IMR-90 (cell line): ENCODE measurements around the gene BICD1. TPM values are rescaled to one million over a fixed set of nuclear protein-coding genes. Genes with fewer than 3 reads are reported as not detected.
"Not testable (repeated sequence)": the region's sequence is repeated elsewhere in the genome, so short reads cannot be mapped to it uniquely, and the experiment has no call there.

Experiments
- ATAC-seq: fragments of 200-7000 bp; cut with Tn5 transposase; 2 replicates; pipeline ENCODE4 v1.9.1; 2020; ENCODE audit warnings: low read depth, mild to moderate bottlenecking, moderate library complexity
- BruUV-seq: library from RNA; stranded (reverse); fragments of 400-500 nt; replicated peaks from 2 replicates; lab custom pipeline; 2021; lab: Mats Ljungman, UMichigan
- CTCF ChIA-PET: fragments of 300-600 bp; formaldehyde crosslinking; extraction: SDS; loops from one replicate; lab custom pipeline; 2021; ENCODE audit warnings: antibody characterized with exemption; lab: Yijun Ruan, JAX
- POLR2A ChIA-PET: fragments of 300-600 bp; sonication (Branson Sonifier 250); formaldehyde crosslinking; loops from one replicate; lab custom pipeline; 2022; ENCODE audit warnings: antibody characterized with exemption; ENCODE audit not compliant: unreplicated experiment; lab: Charles Lee
- DNase-seq: peaks from one replicate; pipeline ENCODE4 v3.0.0; 2013
- H2AFZ ChIP-seq: replicated peaks from 2 replicates; pipeline ENCODE3; 2013; ENCODE audit warnings: low read length, mild to moderate bottlenecking; ENCODE audit not compliant: poor library complexity
- H2AK5ac ChIP-seq: 2 replicates; pipeline ENCODE4 v1.6.1; 2013; ENCODE audit warnings: low read depth, low read length, inconsistent platforms
- H2AK9ac ChIP-seq: replicated peaks from 2 replicates; pipeline ENCODE3; 2013; ENCODE audit warnings: mild to moderate bottlenecking, low read depth, low read length, moderate library complexity; ENCODE audit not compliant: poor library complexity
- H2BK120ac ChIP-seq: 2 replicates; pipeline ENCODE4 v1.6.1; 2013; ENCODE audit warnings: low read depth, low read length, inconsistent platforms
- H2BK15ac ChIP-seq: 3 replicates; pipeline ENCODE4 v1.6.1; 2013; ENCODE audit warnings: low read depth, low read length, inconsistent platforms
- H2BK20ac ChIP-seq: 2 replicates; pipeline ENCODE4 v1.6.1; 2013; ENCODE audit warnings: low read depth, mild to moderate bottlenecking, inconsistent platforms, low read length, moderate library complexity
- H2BK5ac ChIP-seq: 2 replicates; pipeline ENCODE4 v1.6.1; 2013; ENCODE audit warnings: mild to moderate bottlenecking, low read depth, low read length, inconsistent platforms; ENCODE audit not compliant: poor library complexity, severe bottlenecking
- H3K14ac ChIP-seq: replicated peaks from 2 replicates; pipeline ENCODE4 v1.6.1; 2013; ENCODE audit warnings: low read depth, low read length, inconsistent platforms
- H3K18ac ChIP-seq: 2 replicates; pipeline ENCODE4 v1.6.1; 2013; ENCODE audit warnings: low read depth, low read length, control low read depth
- H3K23ac ChIP-seq: 2 replicates; pipeline ENCODE4 v1.6.1; 2013; ENCODE audit warnings: low read depth, low read length, inconsistent platforms
- H3K27ac ChIP-seq: 2 replicates; pipeline ENCODE4 v1.5.1; 2013; ENCODE audit warnings: mild to moderate bottlenecking, control low read depth, low read length; ENCODE audit not compliant: insufficient read depth
- H3K27me3 ChIP-seq: 2 replicates; pipeline ENCODE4 v1.6.1; 2013; ENCODE audit warnings: low read length; ENCODE audit not compliant: control insufficient read depth, insufficient read depth
- H3K36me3 ChIP-seq: 2 replicates; pipeline ENCODE4 v1.6.1; 2013; ENCODE audit warnings: low read length, mixed read lengths; ENCODE audit not compliant: control insufficient read depth, insufficient read depth
- H3K4ac ChIP-seq: 2 replicates; pipeline ENCODE4 v1.6.1; 2013; ENCODE audit warnings: low read depth, low read length, inconsistent platforms
- H3K4me1 ChIP-seq: 2 replicates; pipeline ENCODE4 v1.6.1; 2013; ENCODE audit warnings: low read length, mixed read lengths; ENCODE audit not compliant: control insufficient read depth, insufficient read depth
- H3K4me2 ChIP-seq: 2 replicates; pipeline ENCODE4 v1.6.1; 2013; ENCODE audit warnings: low read depth, mild to moderate bottlenecking, control low read depth, low read length, moderate library complexity
- H3K4me3 ChIP-seq: 2 replicates; pipeline ENCODE4 v1.5.1; 2013; ENCODE audit warnings: low read depth, mild to moderate bottlenecking, control low read depth, low read length, moderate library complexity; ENCODE audit not compliant: insufficient read depth
- H3K56ac ChIP-seq: 2 replicates; pipeline ENCODE4 v1.6.1; 2013; ENCODE audit warnings: low read length, inconsistent platforms; ENCODE audit not compliant: insufficient read depth; ENCODE audit errors: extremely low read depth
- H3K79me1 ChIP-seq, 2 experiments: 2 replicates each; pipeline ENCODE4 v1.6.1; 2013; ENCODE audit warnings: low read length in 2 of 2, inconsistent platforms in 1 of 2, low read depth in 1 of 2
- H3K9ac ChIP-seq: 2 replicates; pipeline ENCODE4 v1.6.1; 2013; ENCODE audit warnings: low read depth, low read length, control low read depth
- H3K9me1 ChIP-seq: 2 replicates; pipeline ENCODE4 v1.6.1; 2013; ENCODE audit warnings: low read length, inconsistent platforms; ENCODE audit not compliant: insufficient read depth
- H3K9me3 ChIP-seq: 2 replicates; pipeline ENCODE4 v1.6.1; 2013; ENCODE audit warnings: low read length; ENCODE audit not compliant: control insufficient read depth, insufficient read depth
- H4K20me1 ChIP-seq: 2 replicates; pipeline ENCODE4 v1.6.1; 2013; ENCODE audit warnings: low read length, inconsistent platforms; ENCODE audit not compliant: insufficient read depth
- H4K5ac ChIP-seq: 2 replicates; pipeline ENCODE4 v1.6.1; 2013; ENCODE audit warnings: mild to moderate bottlenecking, low read depth, low read length, control low read depth
- H4K8ac ChIP-seq, 2 experiments: 2 replicates each; pipeline ENCODE4 v1.6.1; 2013; ENCODE audit warnings: low read depth in 2 of 2, low read length in 2 of 2, control low read depth in 1 of 2, inconsistent platforms in 1 of 2
- H4K91ac ChIP-seq: 2 replicates; pipeline ENCODE4 v1.6.1; 2013; ENCODE audit warnings: low read depth, low read length, inconsistent platforms; ENCODE audit not compliant: insufficient read depth
- WGBS, 2 experiments: methylation state at CpG; one replicate each; pipeline versions ENCODE4 v1.1.5 to v1.1.7; 2013; ENCODE audit warnings: missing lambda C conversion rate in 2 of 2; ENCODE audit not compliant: insufficient read length in 1 of 2; ENCODE audit errors: extremely low coverage in 2 of 2; 5-methylcytosine and 5-hydroxymethylcytosine counted together
- dilution Hi-C: fragments of 300-500 bp; cut with HindIII; formaldehyde crosslinking; loops from one replicate; pipeline ENCODE4 v1.14.3; 2018; ENCODE audit warnings: low sequenced_read_pairs; ENCODE audit not compliant: unreplicated experiment
- in situ Hi-C: fragments of 300-500 bp; cut with MboI; formaldehyde crosslinking; loops from 3 replicates; pipeline ENCODE4 v1.14.3; 2019; ENCODE audit warnings: low sequenced_read_pairs, inconsistent platforms, mixed read lengths
- intact Hi-C: fragments of 100-400 bp; cut with micrococcal nuclease; formaldehyde crosslinking; loops from 2 replicates; pipeline ENCODE4 v1.10.0; 2022
- polyA plus RNA-seq, 3 experiments: library from polyadenylated mRNA; depleted of rRNA; stranded (reverse); fragments of >200 nt; gene quantifications; 2 replicates each; pipeline ENCODE4 v1.2.3, GENCODE V29; 2012; ENCODE audit warnings: low replicate concordance in 1 of 3
- total RNA-seq: library from RNA; depleted of rRNA; stranded (reverse); fragments of >200 nt; gene quantifications from 2 replicates; pipeline ENCODE4 v1.2.3, GENCODE V29; 2012

Gene BICD1
- total and polyA plus RNA-seq, 2 of the 4 experiments (the other 2 are of a cell fraction) = 17.2 to 21.8 TPM

- H4K5ac ChIP-seq, CTCF ChIA-PET: not testable (repeated sequence)
Measured at GRCh38 chr12:32099275-32099674, 7.4 kb upstream of the BICD1 start.

More at GRCh38 chr12:32099275-32099674, 7.4 kb upstream of the BICD1 start:
- H3K27me3 ChIP-seq, H2BK15ac ChIP-seq, H4K91ac ChIP-seq, H3K4me3 ChIP-seq, POLR2A ChIA-PET, H2BK5ac ChIP-seq, H3K79me1 ChIP-seq, H4K20me1 ChIP-seq, H2AK9ac ChIP-seq, H2BK20ac ChIP-seq, H3K56ac ChIP-seq, H2AK5ac ChIP-seq, H3K4me2 ChIP-seq, H3K36me3 ChIP-seq, H3K4ac ChIP-seq, H3K4me1 ChIP-seq, H3K9ac ChIP-seq, H2BK120ac ChIP-seq, in situ Hi-C loops, ATAC-seq, intact Hi-C loops, H3K9me3 ChIP-seq, H3K27ac ChIP-seq, H3K23ac ChIP-seq, H4K8ac ChIP-seq, H3K14ac ChIP-seq, H3K18ac ChIP-seq, H3K9me1 ChIP-seq, BruUV-seq, DNase-seq, H2AFZ ChIP-seq, dilution Hi-C loops: not testable (repeated sequence)
- WGBS, 2 experiments = no CpG with 5 or more reads among the region's 1 CpG
